PC-3 (cell line): ENCODE measurements around the gene PSPH. TPM values are rescaled to one million over a fixed set of nuclear protein-coding genes. Genes with fewer than 3 reads are reported as not detected.

Source experiments
- ATAC-seq: fragments of 200-7000 bp; cut with Tn5 transposase; 2 replicates; pipeline ENCODE4 v1.9.1; 2020; ENCODE audit warnings: mild to moderate bottlenecking, moderate library complexity
- BruUV-seq: library from RNA; stranded (reverse); fragments of 400-500 nt; replicated peaks from 2 replicates; lab custom pipeline; 2021; lab: Mats Ljungman, UMichigan
- CTCF ChIA-PET: fragments of 300-600 bp; sonication (Branson Sonifier 250); formaldehyde crosslinking; loops from one replicate; lab custom pipeline; 2022; ENCODE audit warnings: antibody characterized with exemption; lab: Charles Lee
- POLR2A ChIA-PET: fragments of 300-600 bp; sonication (Branson Sonifier 250); formaldehyde crosslinking; loops from one replicate; lab custom pipeline; 2022; ENCODE audit warnings: antibody characterized with exemption; ENCODE audit not compliant: unreplicated experiment; lab: Charles Lee
- DNase-seq: peaks from one replicate; pipeline ENCODE4 v3.0.0-alpha.2; 2015
- H2AFZ ChIP-seq: fragments of 300-600 bp; sonication (generic); 2 replicates; pipeline ENCODE4 v1.6.0; 2016; ENCODE audit warnings: antibody characterized with exemption, low read length
- H3F3A ChIP-seq: fragments of 300-600 bp; sonication (generic); one replicate; pipeline ENCODE4 v1.6.0; 2017; ENCODE audit warnings: antibody characterized with exemption, low read length, control low read depth, mild to moderate bottlenecking; ENCODE audit not compliant: unreplicated experiment
- H3K27ac ChIP-seq: fragments of 300-600 bp; sonication (generic); 2 replicates; pipeline ENCODE4 v1.5.1; 2016; ENCODE audit warnings: mild to moderate bottlenecking, low read length
- H3K27me3 ChIP-seq: fragments of 300-600 bp; sonication (generic); 2 replicates; pipeline ENCODE4 v1.6.1; 2016; ENCODE audit warnings: low read length, mixed read lengths
- H3K36me3 ChIP-seq: fragments of 300-600 bp; sonication (generic); 2 replicates; pipeline ENCODE4 v1.6.1; 2016; ENCODE audit warnings: low read depth, mixed run types, low read length, mixed read lengths
- H3K4me1 ChIP-seq: fragments of 300-600 bp; sonication (generic); 2 replicates; pipeline ENCODE4 v1.5.1; 2016; ENCODE audit warnings: low read length; ENCODE audit not compliant: insufficient read depth
- H3K4me2 ChIP-seq: fragments of 300-600 bp; sonication (generic); 2 replicates; pipeline ENCODE4 v1.6.0; 2016; ENCODE audit warnings: low read length
- H3K4me3 ChIP-seq: fragments of 300-600 bp; sonication (generic); 2 replicates; pipeline ENCODE4 v1.5.1; 2016; ENCODE audit warnings: mild to moderate bottlenecking, low read length, mixed read lengths
- H3K79me2 ChIP-seq: fragments of 300-600 bp; sonication (generic); 2 replicates; pipeline ENCODE4 v1.6.1; 2017; ENCODE audit warnings: low read length, mixed read lengths
- H3K9ac ChIP-seq: fragments of 300-600 bp; sonication (generic); 2 replicates; pipeline ENCODE4 v1.6.0; 2016; ENCODE audit warnings: mild to moderate bottlenecking, low read length
- H3K9me2 ChIP-seq: fragments of 300-600 bp; sonication (generic); replicated peaks from 2 replicates; pipeline ENCODE4 v1.6.1; 2016; ENCODE audit warnings: mixed run types, low read length, mixed read lengths
- H3K9me3 ChIP-seq: fragments of 300-600 bp; sonication (generic); 2 replicates; pipeline ENCODE4 v1.6.1; 2016; ENCODE audit warnings: low read length, mixed read lengths
- H4K20me1 ChIP-seq: fragments of 300-600 bp; sonication (generic); 2 replicates; pipeline ENCODE4 v1.6.1; 2016; ENCODE audit warnings: low read length, mixed read lengths
- EZH2 ChIP-seq: fragments of 300-600 bp; sonication (generic); IDR thresholded peaks from one replicate; pipeline ENCODE4 v1.6.1; 2017; ENCODE audit warnings: antibody characterized with exemption, mild to moderate bottlenecking, low read length; ENCODE audit not compliant: unreplicated experiment
- EZH2phosphoT487 ChIP-seq: fragments of 300-600 bp; sonication (generic); IDR thresholded peaks from 2 replicates; pipeline ENCODE4 v1.6.1; 2018; ENCODE audit warnings: mild to moderate bottlenecking, antibody characterized with exemption, low read length, borderline replicate concordance
- intact Hi-C: fragments of 100-400 bp; cut with micrococcal nuclease; formaldehyde crosslinking; loops from 2 replicates; pipeline ENCODE4 v1.9.0; 2023
- total RNA-seq: library from RNA; depleted of rRNA; stranded (reverse); fragments of >200 nt; gene quantifications from 2 replicates; pipeline ENCODE4 v1.2.3, GENCODE V29; 2014
- TF ChIP-seq, protein P1 (sequence below): fragments of 300-600 bp; sonication (generic); conservative IDR thresholded peaks from 2 replicates; pipeline ENCODE4 v1.5.1; 2017; ENCODE audit warnings: antibody characterized with exemption, low read depth, mild to moderate bottlenecking, low read length

PSPH gene
- total RNA-seq, 1 experiment from 2014 or later = 66.3 TPM

DNA sequence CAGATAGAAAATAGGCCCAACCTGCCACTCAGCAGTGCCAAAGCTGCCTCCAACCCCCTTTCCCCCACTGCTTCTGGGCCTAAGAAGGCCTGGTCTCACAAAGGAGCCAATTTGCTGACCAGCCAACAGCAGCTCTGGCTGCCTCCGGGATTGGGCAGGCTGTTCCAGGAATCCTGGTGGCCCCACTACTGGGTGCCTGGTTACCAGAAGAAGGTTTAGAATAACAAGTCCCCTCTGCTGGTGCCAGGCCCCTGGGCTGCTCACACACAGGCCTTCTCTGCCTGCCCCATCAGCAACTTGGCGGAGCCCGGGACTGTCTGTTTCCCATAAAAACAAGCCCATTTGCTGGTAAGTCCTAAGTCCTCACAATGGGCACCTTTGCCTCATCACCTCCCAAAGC is 40.3 kb upstream of the PSPH start:
- Histone ChIP-seq H3K27me3 (no peaks in the 10 kb centered on the region), H2AFZ (no peak overlapping the region), H3K36me3 (no peaks in the 10 kb centered on the region), H3K9me3 (no peaks in the 10 kb centered on the region), H3K9ac (no peak overlapping the region), H3K9me2 (no peaks in the 10 kb centered on the region), H3K4me2 (no peak overlapping the region), H3K27ac (no peak overlapping the region), H3K4me3 (no peak overlapping the region), H3F3A (no peaks in the 10 kb centered on the region), H3K4me1 (no peaks in the 10 kb centered on the region; the same call in 1 of the 2 replicates), H4K20me1 (no peaks in the 10 kb centered on the region), H3K79me2 (no peaks in the 10 kb centered on the region)
- no TSS peak for BruUV-seq
- ChIA-PET POLR2A (no interaction called here), CTCF (no interaction called here)
- no peak for TF ChIP-seq EZH2
- TF ChIP-seq, protein P1, sequence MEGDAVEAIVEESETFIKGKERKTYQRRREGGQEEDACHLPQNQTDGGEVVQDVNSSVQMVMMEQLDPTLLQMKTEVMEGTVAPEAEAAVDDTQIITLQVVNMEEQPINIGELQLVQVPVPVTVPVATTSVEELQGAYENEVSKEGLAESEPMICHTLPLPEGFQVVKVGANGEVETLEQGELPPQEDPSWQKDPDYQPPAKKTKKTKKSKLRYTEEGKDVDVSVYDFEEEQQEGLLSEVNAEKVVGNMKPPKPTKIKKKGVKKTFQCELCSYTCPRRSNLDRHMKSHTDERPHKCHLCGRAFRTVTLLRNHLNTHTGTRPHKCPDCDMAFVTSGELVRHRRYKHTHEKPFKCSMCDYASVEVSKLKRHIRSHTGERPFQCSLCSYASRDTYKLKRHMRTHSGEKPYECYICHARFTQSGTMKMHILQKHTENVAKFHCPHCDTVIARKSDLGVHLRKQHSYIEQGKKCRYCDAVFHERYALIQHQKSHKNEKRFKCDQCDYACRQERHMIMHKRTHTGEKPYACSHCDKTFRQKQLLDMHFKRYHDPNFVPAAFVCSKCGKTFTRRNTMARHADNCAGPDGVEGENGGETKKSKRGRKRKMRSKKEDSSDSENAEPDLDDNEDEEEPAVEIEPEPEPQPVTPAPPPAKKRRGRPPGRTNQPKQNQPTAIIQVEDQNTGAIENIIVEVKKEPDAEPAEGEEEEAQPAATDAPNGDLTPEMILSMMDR = no peak
- no peak for TF ChIP-seq EZH2phosphoT487
- DNase-seq = no peak
- intact Hi-C loops = no loop called here
- ATAC-seq = no peak

DNA sequence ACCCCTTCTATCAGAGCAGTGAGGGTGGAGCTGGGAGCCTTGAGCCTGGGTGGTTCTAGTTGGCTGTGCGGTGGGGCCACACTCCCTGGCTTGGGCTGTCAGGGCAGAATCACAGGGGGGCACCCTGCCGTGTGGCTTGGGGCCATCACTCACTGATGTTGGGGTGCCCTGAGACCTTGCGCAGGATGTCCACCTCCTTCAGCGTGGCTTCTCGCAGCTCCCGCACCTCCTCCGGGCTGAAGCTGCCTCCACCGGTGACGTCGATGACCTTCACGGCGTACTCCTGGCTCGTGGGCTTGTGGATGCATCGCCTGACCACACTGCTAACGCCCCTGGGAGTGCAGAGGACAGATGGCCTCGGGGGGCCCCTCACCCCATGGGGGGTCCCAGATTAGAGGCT is 36.2 kb upstream of the PSPH start:
- CTCF ChIA-PET = no interaction called here
- H3K9me3 ChIP-seq = no peaks in the 10 kb centered on the region
- H3K9me2 ChIP-seq = no peaks in the 10 kb centered on the region
- no peak overlapping the region for H3K9ac ChIP-seq
- no peaks in the 10 kb centered on the region for H3K79me2 ChIP-seq
- BruUV-seq = no TSS peak
- H3K27ac ChIP-seq = no peak overlapping the region
- no peak overlapping the region for H3K4me3 ChIP-seq
- no peaks in the 10 kb centered on the region for H3F3A ChIP-seq
- no peak overlapping the region for H3K4me2 ChIP-seq
- no peak for DNase-seq
- intact Hi-C loops = no loop called here
- H3K4me1 ChIP-seq = no peaks in the 10 kb centered on the region
- H2AFZ ChIP-seq = no peak overlapping the region
- H4K20me1 ChIP-seq = no peaks in the 10 kb centered on the region
- POLR2A ChIA-PET = no interaction called here
- ATAC-seq = no peak
- H3K27me3 ChIP-seq = no peaks in the 10 kb centered on the region
- no peak for TF ChIP-seq EZH2
- no peak for TF ChIP-seq EZH2phosphoT487
- TF ChIP-seq, protein P1 = no peak
- no peaks in the 10 kb centered on the region for H3K36me3 ChIP-seq

DNA sequence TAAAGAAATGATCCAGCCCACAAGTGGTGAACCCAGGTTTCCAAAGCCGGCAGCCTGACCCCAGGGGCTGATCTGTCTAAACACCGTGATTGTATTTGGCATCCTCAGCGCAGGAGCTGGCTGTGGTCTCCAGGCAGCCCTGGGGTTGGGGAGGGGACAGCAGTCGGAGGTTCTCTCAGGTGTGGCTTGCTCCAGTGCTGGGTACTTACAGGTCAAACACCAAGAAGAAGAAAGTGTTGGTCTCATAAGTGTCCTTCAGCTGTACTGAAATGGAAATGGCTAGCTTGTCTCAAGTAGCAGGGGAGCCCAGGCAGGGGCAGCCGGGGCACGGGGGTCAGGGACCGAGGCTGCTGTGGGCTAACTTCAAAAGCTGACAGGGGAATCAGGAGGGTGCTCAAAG is 35.5 kb upstream of the PSPH start:
- Histone ChIP-seq H4K20me1 (no peaks in the 10 kb centered on the region), H3K4me1 (no peaks in the 10 kb centered on the region), H3K4me2 (no peak overlapping the region), H3K9me2 (no peaks in the 10 kb centered on the region), H3K27ac (no peak overlapping the region), H2AFZ (no peak overlapping the region), H3K9ac (no peak overlapping the region), H3K9me3 (no peaks in the 10 kb centered on the region), H3K79me2 (no peaks in the 10 kb centered on the region), H3F3A (no peaks in the 10 kb centered on the region), H3K36me3 (no peaks in the 10 kb centered on the region), H3K27me3 (no peaks in the 10 kb centered on the region), H3K4me3 (no peak overlapping the region)
- no peak for ATAC-seq
- BruUV-seq = no TSS peak
- TF ChIP-seq EZH2 (no peak), EZH2phosphoT487 (no peak)
- TF ChIP-seq, protein P1 = no peak
- CTCF ChIA-PET = no interaction called here
- intact Hi-C loops = no loop called here
- no peak for DNase-seq
- POLR2A ChIA-PET = no interaction called here
